ENCODE results near the gene ABCC5. TPM values are rescaled to one million over a fixed set of nuclear protein-coding genes. Genes with fewer than 3 reads are reported as not detected.

The ABCC5 gene
- total RNA-seq, 1 donor from 2014 or later, result 109 TPM

- no peak overlapping the region for H3K4me3 Mint-ChIP-seq (ENCODE audit: low read depth)
- H3K9me3 Mint-ChIP-seq (ENCODE audit: low read depth), result no peaks in the 10 kb centered on the region
- H3K36me3 Mint-ChIP-seq (ENCODE audit: insufficient read depth), result peaks cover 2% of the 10 kb centered on the region
- H3K27me3 Mint-ChIP-seq, result no peaks in the 10 kb centered on the region
- H3K27ac Mint-ChIP-seq, result peak overlapping the region; percentile 58
- no peak for TF ChIP-seq CTCF (IDR thresholded peaks at IDR 0.05; ENCODE audit: unreplicated experiment)
- no peak for DNase-seq (ENCODE audit: low spot score, unreplicated experiment)
- peaks cover 7% of the 10 kb centered on the region for H3K4me1 Mint-ChIP-seq (ENCODE audit: low read depth)
These were observed 143.8 kb downstream of the ABCC5 start for GRCh38 chr3:183873914-183874313.

DNA sequence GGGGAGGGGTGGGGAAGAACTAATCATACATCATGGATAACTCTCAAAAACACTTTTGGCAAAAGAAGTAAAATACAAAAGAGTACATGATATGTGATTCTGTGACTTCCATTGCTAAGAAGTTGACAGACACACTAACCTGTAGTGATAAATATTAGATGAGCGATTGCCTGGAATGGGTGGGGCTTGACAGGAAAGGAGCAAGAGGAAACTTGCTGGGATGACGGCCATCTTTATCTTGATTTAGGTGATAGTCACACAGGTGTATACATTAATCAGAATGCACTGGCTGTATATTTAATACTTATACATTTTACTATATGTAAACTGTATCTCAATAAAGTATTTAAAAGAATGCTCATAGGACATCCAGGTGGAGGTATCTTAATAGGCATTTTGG, 146.1 kb downstream of the ABCC5 start:
- H3K9me3 Mint-ChIP-seq (ENCODE audit: low read depth), result no peaks in the 10 kb centered on the region
- no peak overlapping the region for H3K4me3 Mint-ChIP-seq (ENCODE audit: low read depth)
- DNase-seq (ENCODE audit: low spot score, unreplicated experiment), result no peak
- H3K36me3 Mint-ChIP-seq (ENCODE audit: insufficient read depth), result peaks cover under 1% of the 10 kb centered on the region
- no peak overlapping the region for H3K27ac Mint-ChIP-seq
- H3K27me3 Mint-ChIP-seq, result no peaks in the 10 kb centered on the region
- peaks cover 7% of the 10 kb centered on the region for H3K4me1 Mint-ChIP-seq (ENCODE audit: low read depth)
- TF ChIP-seq CTCF (IDR thresholded peaks at IDR 0.05; ENCODE audit: unreplicated experiment), result no peak

DNA sequence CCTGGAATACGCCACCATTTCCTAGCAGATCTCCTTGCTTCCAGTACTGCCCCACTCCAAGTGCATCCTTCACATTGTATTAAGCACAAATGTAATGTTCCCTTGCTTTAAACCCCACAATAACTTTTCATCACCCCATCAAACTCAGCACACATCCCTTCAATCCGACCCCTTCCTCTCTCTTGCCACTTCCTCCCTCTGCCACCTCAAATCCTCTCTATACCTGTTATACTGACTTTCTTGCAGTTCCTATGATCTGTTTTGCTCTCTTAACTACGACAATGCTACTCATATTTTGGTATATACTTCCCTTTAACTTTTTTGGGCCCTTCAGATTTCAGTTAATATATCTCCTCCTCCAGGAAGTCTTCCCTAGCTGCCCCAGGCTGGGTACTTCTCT, 147.1 kb downstream of the ABCC5 start:
- no peak for TF ChIP-seq CTCF (IDR thresholded peaks at IDR 0.05; ENCODE audit: unreplicated experiment)
- Mint-ChIP-seq H3K27ac (no peak overlapping the region), H3K36me3 (ENCODE audit: insufficient read depth) (peaks cover 5% of the 10 kb centered on the region)

More for the DNA sequence above, 147.1 kb downstream of the ABCC5 start:
- Mint-ChIP-seq H3K9me3 (ENCODE audit: low read depth) (no peaks in the 10 kb centered on the region), H3K4me1 (ENCODE audit: low read depth) (peaks cover 7% of the 10 kb centered on the region), H3K4me3 (ENCODE audit: low read depth) (no peak overlapping the region), H3K27me3 (no peaks in the 10 kb centered on the region)
- DNase-seq (ENCODE audit: low spot score, unreplicated experiment), result no peak

Small RNA genes lying within 50 kb of the gene (microRNA-seq; reads per million reads assigned to microRNA genes)
- gene MIR4448 (ENCODE audit: borderline number of aligned reads, unreplicated experiment), result not detected

Other genes with a start within 250 kb of the ABCC5 start
- gene MAP6D1, start 192.3 kb downstream of the ABCC5 start, total RNA-seq, result 1.9 and 2.4 TPM in 2 replicates
- 51.3 and 54.8 TPM in 2 replicates for gene PARL, start 133.0 kb downstream of the ABCC5 start, total RNA-seq
- gene HTR3D, start 13.9 kb upstream of the ABCC5 start, total RNA-seq, result not detected in 2 replicates
- not detected in 2 replicates for gene HTR3C, start 35.2 kb upstream of the ABCC5 start, total RNA-seq
- not detected in 2 replicates for gene HTR3E, start 79.2 kb upstream of the ABCC5 start, total RNA-seq
- 45.4 and 45.7 TPM in 2 replicates for gene EIF2B5, start 117.5 kb upstream of the ABCC5 start, total RNA-seq
- gene DVL3, start 137.5 kb upstream of the ABCC5 start, total RNA-seq, result 112 and 118 TPM in 2 replicates
- 213 and 223 TPM in 2 replicates for gene AP2M1, start 157.0 kb upstream of the ABCC5 start, total RNA-seq
- 60.8 and 65.9 TPM in 2 replicates for gene ABCF3, start 168.3 kb upstream of the ABCC5 start, total RNA-seq
- gene VWA5B2, start 211.7 kb upstream of the ABCC5 start, total RNA-seq, result 67.9 and 71.5 TPM in 2 replicates
- gene ALG3, start 231.1 kb upstream of the ABCC5 start, total RNA-seq, result 34.5 and 35.3 TPM in 2 replicates
- gene EEF1AKMT4, start 231.8 kb upstream of the ABCC5 start, total RNA-seq, result 3.9 and 4.5 TPM in 2 replicates
- gene CAMK2N2, start 243.7 kb upstream of the ABCC5 start, total RNA-seq, result 1.3 and 1.4 TPM in 2 replicates